ENCODE data around the gene BFSP2.

BFSP2 gene

DNA sequence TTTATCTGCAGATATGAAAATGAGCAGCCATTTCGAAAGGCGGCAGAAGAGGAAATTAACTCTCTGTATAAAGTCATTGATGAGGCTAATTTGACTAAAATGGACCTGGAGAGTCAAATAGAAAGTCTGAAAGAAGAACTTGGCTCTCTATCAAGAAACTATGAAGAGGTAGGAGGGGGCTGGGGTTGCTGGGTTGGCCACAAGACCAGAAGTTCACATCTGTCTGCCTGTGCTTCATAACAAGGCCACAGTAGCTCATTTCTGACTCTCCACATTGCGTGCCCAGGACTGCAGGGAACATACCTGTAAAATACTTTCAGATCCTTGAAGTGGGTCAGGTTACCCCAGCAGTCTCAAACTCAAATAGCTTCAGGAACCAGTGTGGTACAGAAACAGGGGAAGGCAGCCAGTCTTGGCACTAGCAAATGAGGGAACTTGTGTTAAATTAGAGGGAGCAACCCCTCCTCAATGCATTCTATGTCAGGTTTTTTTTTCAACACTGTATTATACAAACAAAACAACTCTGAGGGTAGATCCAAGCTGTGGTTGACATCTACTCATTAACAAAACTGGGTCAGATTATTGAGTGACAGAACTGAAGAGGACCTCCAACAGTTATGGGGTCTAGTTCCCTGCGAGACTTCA is 48.7 kb downstream of the BFSP2 start:
- no peak overlapping the region for H3K4ac ChIP-seq (ENCODE audit: low read length)
- no peak overlapping the region for H3K18ac ChIP-seq (ENCODE audit: low read length)
- no peak overlapping the region for H2BK12ac ChIP-seq (ENCODE audit: low read length)
- H4K91ac ChIP-seq (ENCODE audit: low read depth, low read length, poor library complexity): no peak overlapping the region
- no peak overlapping the region for H2AK5ac ChIP-seq (ENCODE audit: low read depth, low read length)
- no peak overlapping the region for H2AFZ ChIP-seq (ENCODE audit: low read length)
- no peak overlapping the region for H3K4me2 ChIP-seq (ENCODE audit: insufficient read depth, low read length, poor library complexity, severe bottlenecking)
- H3K14ac ChIP-seq (ENCODE audit: low read length): no peak overlapping the region
- no peaks in the 10 kb centered on the region for H3K36me3 ChIP-seq (replicated peaks in 1 of 2; ENCODE audit: control insufficient read depth in 2 of 2, insufficient read depth in 2 of 2, low read length in 2 of 2)
- no peaks in the 10 kb centered on the region for H3K79me1 ChIP-seq (ENCODE audit: low read depth, low read length)
- H3K9me3 ChIP-seq (replicated peaks in 1 of 2; ENCODE audit: control insufficient read depth in 2 of 2, insufficient read depth in 1 of 2, low read depth in 1 of 2, low read length in 2 of 2): no peaks in the 10 kb centered on the region
- no CpG with 5 or more reads among the region's 4 CpGs for WGBS, 2 donors (ENCODE audit: extremely low coverage in 2 of 2, insufficient read length in 2 of 2, insufficient replicate concordance in 1 of 2)
- H3K9ac ChIP-seq (ENCODE audit: low read depth, low read length, poor library complexity): no peak overlapping the region
- H2BK5ac ChIP-seq (ENCODE audit: low read length): no peak overlapping the region
- H4K8ac ChIP-seq (ENCODE audit: low read depth, low read length): no peak overlapping the region
- no peak overlapping the region for H2BK15ac ChIP-seq (ENCODE audit: low read length)
- peaks cover 0 to 10% of the 10 kb centered on the region in 2 donors for H3K4me1 ChIP-seq (ENCODE audit: control insufficient read depth in 2 of 2, insufficient read depth in 1 of 2, low read depth in 1 of 2, low read length in 2 of 2)
- no peak overlapping the region for H2BK120ac ChIP-seq (ENCODE audit: low read depth, low read length)
- H3K27me3 ChIP-seq (ENCODE audit: control insufficient read depth in 3 of 3, insufficient read depth in 3 of 3, low read depth in 1 of 3, low read length in 3 of 3): no peaks in the 10 kb centered on the region
- H3K27ac ChIP-seq (replicated peaks; ENCODE audit: low read length): no peak overlapping the region
- no peak overlapping the region for H3K23ac ChIP-seq (ENCODE audit: low read depth, low read length, poor library complexity)
- no peak overlapping the region for H3K4me3 ChIP-seq (ENCODE audit: low read length in 2 of 2)
- DNase-seq (ENCODE audit: low spot score): no peak

DNA sequence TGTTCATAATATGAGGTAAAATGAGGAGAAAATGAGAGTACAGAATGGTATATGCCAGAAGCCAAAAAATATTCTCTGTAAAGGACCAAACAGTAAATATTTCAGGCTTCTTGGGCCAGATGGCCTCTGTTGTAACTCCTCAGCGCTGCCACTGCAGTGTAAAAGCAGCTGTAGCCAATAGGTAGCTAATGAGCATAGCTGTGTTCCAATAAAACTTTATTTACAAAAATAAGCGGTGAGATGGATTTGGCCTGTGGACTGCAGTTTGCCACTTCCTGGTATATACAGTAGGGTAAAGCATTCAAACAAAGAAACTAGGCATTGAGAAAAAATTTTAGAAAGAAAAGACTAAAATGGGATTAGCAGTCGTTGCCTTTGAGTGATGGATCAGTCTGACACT is 51.5 kb downstream of the BFSP2 start:
- Histone ChIP-seq H3K4me2 (ENCODE audit: insufficient read depth, low read length, poor library complexity, severe bottlenecking) (no peak overlapping the region), H3K9ac (ENCODE audit: low read depth, low read length, poor library complexity) (no peak overlapping the region), H4K8ac (ENCODE audit: low read depth, low read length) (no peak overlapping the region), H3K14ac (ENCODE audit: low read length) (no peak overlapping the region), H3K9me3 (replicated peaks in 1 of 2; ENCODE audit: control insufficient read depth in 2 of 2, insufficient read depth in 1 of 2, low read depth in 1 of 2, low read length in 2 of 2) (no peaks in the 10 kb centered on the region), H3K79me1 (ENCODE audit: low read depth, low read length) (no peaks in the 10 kb centered on the region), H3K4me3 (ENCODE audit: low read length in 2 of 2) (no peak overlapping the region), H2BK120ac (ENCODE audit: low read depth, low read length) (no peak overlapping the region), H3K23ac (ENCODE audit: low read depth, low read length, poor library complexity) (no peak overlapping the region), H3K4ac (ENCODE audit: low read length) (no peak overlapping the region), H3K4me1 (ENCODE audit: control insufficient read depth in 2 of 2, insufficient read depth in 1 of 2, low read depth in 1 of 2, low read length in 2 of 2) (peaks cover 0 to 10% of the 10 kb centered on the region in 2 donors), H3K27ac (replicated peaks; ENCODE audit: low read length) (no peak overlapping the region), H3K36me3 (replicated peaks in 1 of 2; ENCODE audit: control insufficient read depth in 2 of 2, insufficient read depth in 2 of 2, low read length in 2 of 2) (no peaks in the 10 kb centered on the region), H2BK15ac (ENCODE audit: low read length) (no peak overlapping the region), H2BK12ac (ENCODE audit: low read length) (no peak overlapping the region), H2AK5ac (ENCODE audit: low read depth, low read length) (no peak overlapping the region), H2BK5ac (ENCODE audit: low read length) (no peak overlapping the region), H3K18ac (ENCODE audit: low read length) (no peak overlapping the region), H3K27me3 (ENCODE audit: control insufficient read depth in 3 of 3, insufficient read depth in 3 of 3, low read depth in 1 of 3, low read length in 3 of 3) (no peaks in the 10 kb centered on the region), H4K91ac (ENCODE audit: low read depth, low read length, poor library complexity) (no peak overlapping the region), H2AFZ (ENCODE audit: low read length) (no peak overlapping the region)
- DNase-seq (ENCODE audit: low spot score): no peak
- WGBS, 2 donors (ENCODE audit: extremely low coverage in 2 of 2, insufficient read length in 2 of 2, insufficient replicate concordance in 1 of 2): no CpG with 5 or more reads among the region's 3 CpGs

DNA sequence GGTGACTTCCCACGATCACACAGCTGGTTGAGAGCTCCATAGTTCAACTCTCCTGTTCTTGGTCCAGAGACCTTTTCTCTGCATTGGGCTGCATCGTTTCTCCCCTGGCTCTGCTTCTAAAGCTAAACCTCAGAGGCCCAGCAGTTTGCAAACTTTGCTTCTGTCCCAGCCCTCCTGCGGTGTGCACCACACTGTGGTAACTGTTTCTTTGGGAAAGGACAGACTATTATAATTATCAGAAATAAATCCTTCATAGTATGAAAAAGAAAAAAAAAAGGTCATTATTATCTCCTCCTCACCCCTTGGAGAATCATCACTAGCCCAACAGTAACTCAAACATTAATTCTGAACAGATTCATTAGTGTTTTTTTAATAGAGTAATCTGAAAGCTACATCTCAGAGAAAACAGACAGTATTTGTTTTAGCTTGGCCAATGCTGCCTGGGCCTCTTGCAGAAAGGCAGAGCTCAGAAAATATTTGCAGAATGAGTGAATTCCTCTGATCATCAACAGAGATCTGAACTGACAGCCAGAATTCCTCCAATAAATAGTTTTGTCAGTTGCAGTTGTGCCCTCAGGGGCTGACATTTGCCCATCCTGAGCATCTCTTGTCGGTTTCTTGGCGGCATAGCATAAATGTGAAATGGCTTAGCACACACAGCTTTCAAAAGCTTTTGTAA is 52.9 kb downstream of the BFSP2 start:
- H3K23ac ChIP-seq (ENCODE audit: low read depth, low read length, poor library complexity): no peak overlapping the region
- H3K14ac ChIP-seq (ENCODE audit: low read length): no peak overlapping the region
- no peaks in the 10 kb centered on the region for H3K79me1 ChIP-seq (ENCODE audit: low read depth, low read length)
- H3K4me2 ChIP-seq (ENCODE audit: insufficient read depth, low read length, poor library complexity, severe bottlenecking): no peak overlapping the region
- no peak overlapping the region for H3K4me3 ChIP-seq (ENCODE audit: low read length in 2 of 2)
- no peak overlapping the region for H4K91ac ChIP-seq (ENCODE audit: low read depth, low read length, poor library complexity)
- H3K18ac ChIP-seq (ENCODE audit: low read length): no peak overlapping the region
- H3K4ac ChIP-seq (ENCODE audit: low read length): no peak overlapping the region
- DNase-seq (ENCODE audit: low spot score): no peak
- peaks cover 0 to 10% of the 10 kb centered on the region in 2 donors for H3K4me1 ChIP-seq (ENCODE audit: control insufficient read depth in 2 of 2, insufficient read depth in 1 of 2, low read depth in 1 of 2, low read length in 2 of 2)
- H2AFZ ChIP-seq (ENCODE audit: low read length): no peak overlapping the region
- no CpG with 5 or more reads among the region's 5 CpGs for WGBS, 2 donors (ENCODE audit: extremely low coverage in 2 of 2, insufficient read length in 2 of 2, insufficient replicate concordance in 1 of 2)
- H3K9me3 ChIP-seq (replicated peaks in 1 of 2; ENCODE audit: control insufficient read depth in 2 of 2, insufficient read depth in 1 of 2, low read depth in 1 of 2, low read length in 2 of 2): no peaks in the 10 kb centered on the region
- H2BK12ac ChIP-seq (ENCODE audit: low read length): no peak overlapping the region
- no peaks in the 10 kb centered on the region for H3K27me3 ChIP-seq (ENCODE audit: control insufficient read depth in 3 of 3, insufficient read depth in 3 of 3, low read depth in 1 of 3, low read length in 3 of 3)
- H2AK5ac ChIP-seq (ENCODE audit: low read depth, low read length): no peak overlapping the region
- no peak overlapping the region for H3K9ac ChIP-seq (ENCODE audit: low read depth, low read length, poor library complexity)
- H3K27ac ChIP-seq (replicated peaks; ENCODE audit: low read length): no peak overlapping the region
- H2BK15ac ChIP-seq (ENCODE audit: low read length): no peak overlapping the region
- no peak overlapping the region for H2BK5ac ChIP-seq (ENCODE audit: low read length)
- no peak overlapping the region for H4K8ac ChIP-seq (ENCODE audit: low read depth, low read length)
- no peaks in the 10 kb centered on the region for H3K36me3 ChIP-seq (replicated peaks in 1 of 2; ENCODE audit: control insufficient read depth in 2 of 2, insufficient read depth in 2 of 2, low read length in 2 of 2)
- no peak overlapping the region for H2BK120ac ChIP-seq (ENCODE audit: low read depth, low read length)

DNA sequence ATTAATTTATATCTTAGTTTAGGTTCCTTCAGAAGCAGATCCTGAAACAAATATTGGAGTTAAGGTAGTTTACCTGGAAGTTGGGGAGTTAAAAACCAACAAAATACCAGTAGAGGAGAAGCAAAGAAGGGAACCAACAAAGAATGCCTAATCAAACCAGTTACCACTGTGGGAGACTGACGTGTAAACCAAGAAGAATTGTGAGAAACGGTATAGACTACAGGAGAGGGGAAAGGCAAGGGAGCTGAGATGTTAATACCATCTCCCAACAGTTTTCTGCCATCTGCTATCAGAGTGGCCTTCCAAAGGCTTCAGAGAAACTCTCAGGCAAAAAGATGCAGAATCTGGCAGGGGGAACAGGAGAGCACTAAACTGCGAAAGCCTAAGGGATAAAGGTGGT is 53.5 kb downstream of the BFSP2 start:
- H3K9me3 ChIP-seq (replicated peaks in 1 of 2; ENCODE audit: control insufficient read depth in 2 of 2, insufficient read depth in 1 of 2, low read depth in 1 of 2, low read length in 2 of 2): no peaks in the 10 kb centered on the region
- H3K4me2 ChIP-seq (ENCODE audit: insufficient read depth, low read length, poor library complexity, severe bottlenecking): no peak overlapping the region
- no peak overlapping the region for H2AK5ac ChIP-seq (ENCODE audit: low read depth, low read length)
- WGBS, 2 donors (ENCODE audit: extremely low coverage in 2 of 2, insufficient read length in 2 of 2, insufficient replicate concordance in 1 of 2): no CpG with 5 or more reads among the region's 3 CpGs
- H3K4me3 ChIP-seq (ENCODE audit: low read length in 2 of 2): no peak overlapping the region
- no peak overlapping the region for H2AFZ ChIP-seq (ENCODE audit: low read length)
- peaks cover 0 to 10% of the 10 kb centered on the region in 2 donors for H3K4me1 ChIP-seq (ENCODE audit: control insufficient read depth in 2 of 2, insufficient read depth in 1 of 2, low read depth in 1 of 2, low read length in 2 of 2)
- H2BK15ac ChIP-seq (ENCODE audit: low read length): no peak overlapping the region
- H3K79me1 ChIP-seq (ENCODE audit: low read depth, low read length): no peaks in the 10 kb centered on the region
- DNase-seq (ENCODE audit: low spot score): no peak
- no peak overlapping the region for H4K8ac ChIP-seq (ENCODE audit: low read depth, low read length)
- no peak overlapping the region for H3K27ac ChIP-seq (replicated peaks; ENCODE audit: low read length)
- H4K91ac ChIP-seq (ENCODE audit: low read depth, low read length, poor library complexity): no peak overlapping the region
- H3K18ac ChIP-seq (ENCODE audit: low read length): no peak overlapping the region
- no peak overlapping the region for H2BK5ac ChIP-seq (ENCODE audit: low read length)
- no peaks in the 10 kb centered on the region for H3K36me3 ChIP-seq (replicated peaks in 1 of 2; ENCODE audit: control insufficient read depth in 2 of 2, insufficient read depth in 2 of 2, low read length in 2 of 2)
- H3K9ac ChIP-seq (ENCODE audit: low read depth, low read length, poor library complexity): no peak overlapping the region
- H3K23ac ChIP-seq (ENCODE audit: low read depth, low read length, poor library complexity): no peak overlapping the region
- no peak overlapping the region for H2BK12ac ChIP-seq (ENCODE audit: low read length)
- H3K4ac ChIP-seq (ENCODE audit: low read length): no peak overlapping the region
- H3K14ac ChIP-seq (ENCODE audit: low read length): no peak overlapping the region
- H3K27me3 ChIP-seq (ENCODE audit: control insufficient read depth in 3 of 3, insufficient read depth in 3 of 3, low read depth in 1 of 3, low read length in 3 of 3): no peaks in the 10 kb centered on the region
- H2BK120ac ChIP-seq (ENCODE audit: low read depth, low read length): no peak overlapping the region

Measured in neuronal stem cell (in vitro differentiated cells).